NT2/D1 (cell line): ENCODE data around the gene ZNF18.

Experiments used
- SUZ12 ChIP-seq: IDR thresholded peaks from 2 replicates; pipeline ENCODE4 v1.6.1; 2011; ENCODE audit not compliant: insufficient read length, insufficient read depth; ENCODE audit errors: extremely low read depth
- YY1 ChIP-seq: IDR thresholded peaks from 2 replicates; pipeline ENCODE4 v1.6.1; 2011; ENCODE audit not compliant: insufficient read length, insufficient read depth
- ZNF274 ChIP-seq: IDR thresholded peaks from 2 replicates; pipeline ENCODE4 v1.6.1; 2011; ENCODE audit warnings: mild to moderate bottlenecking, low read depth, low read length

DNA sequence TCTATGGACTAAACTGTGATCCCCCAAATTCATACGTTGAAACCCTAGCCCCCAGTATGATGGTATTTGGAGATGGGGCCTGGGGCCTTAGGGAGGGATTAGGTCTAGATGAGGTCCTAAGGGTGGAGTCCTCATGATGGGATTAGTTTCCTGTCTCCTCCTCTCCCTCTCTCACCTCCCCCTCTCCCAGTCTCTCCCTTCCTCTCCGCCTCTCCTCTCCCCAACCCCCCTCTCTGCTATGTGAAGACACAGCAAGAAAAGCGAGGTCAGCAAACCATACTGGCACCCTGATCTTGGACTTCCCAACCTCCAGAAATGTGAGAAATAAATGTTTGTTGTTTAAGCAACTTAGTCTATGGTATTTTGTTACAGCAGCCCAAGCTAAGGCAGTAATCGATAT lies 15.4 kb downstream of the ZNF18 start:
- TF ChIP-seq ZNF274 (no peak), SUZ12 (no peak), YY1 (no peak)
